SK-N-SH treated with all-trans-retinoic acid at 6 μM for 48 hours (cell line): ENCODE results near the gene ZNF692.

Experiments used
- ARNTL ChIP-seq: fragments of 450-650 bp; formaldehyde crosslinking; IDR thresholded peaks from 2 replicates; pipeline ENCODE4 v1.5.0; 2020; ENCODE audit warnings: low read depth, mild to moderate bottlenecking, moderate library complexity, borderline replicate concordance
- CREB5 ChIP-seq: fragments of 250-450 bp; sonication (Bioruptor Pico); IDR thresholded peaks from 2 replicates; pipeline ENCODE4 v1.5.1; 2020; ENCODE audit warnings: low read depth, mild to moderate bottlenecking, moderate library complexity
- CSRNP3 ChIP-seq: fragments of 250-450 bp; sonication (Bioruptor Pico); IDR thresholded peaks from 2 replicates; pipeline ENCODE4 v1.5.1; 2021; ENCODE audit warnings: mild to moderate bottlenecking, moderate library complexity
- ESRRG ChIP-seq: fragments of 250-450 bp; sonication (Bioruptor Pico); IDR thresholded peaks from 2 replicates; pipeline ENCODE4 v1.6.1; 2021; ENCODE audit warnings: mild to moderate bottlenecking
- GLIS3 ChIP-seq: fragments of 250-450 bp; sonication (Bioruptor Pico); IDR thresholded peaks from 2 replicates; pipeline ENCODE4 v1.5.0; 2020; ENCODE audit warnings: mild to moderate bottlenecking, moderate library complexity
- OSR1 ChIP-seq: fragments of 250-450 bp; sonication (Bioruptor Pico); IDR thresholded peaks from 2 replicates; pipeline ENCODE4 v1.8.0; 2022; ENCODE audit warnings: moderate library complexity, mild to moderate bottlenecking, inconsistent platforms
- PPARA ChIP-seq: fragments of 250-450 bp; sonication (Bioruptor Pico); IDR thresholded peaks from 2 replicates; pipeline ENCODE4 v1.5.0; 2020; ENCODE audit warnings: mild to moderate bottlenecking, borderline replicate concordance
- SNAI2 ChIP-seq: fragments of 250-450 bp; sonication (Bioruptor Pico); IDR thresholded peaks from 2 replicates; pipeline ENCODE4 v1.5.0; 2020; ENCODE audit warnings: mild to moderate bottlenecking, moderate library complexity
- TCF4 ChIP-seq: fragments of 250-450 bp; sonication (Bioruptor Pico); IDR thresholded peaks from 2 replicates; pipeline ENCODE4 v1.8.0; 2021; ENCODE audit warnings: mild to moderate bottlenecking, moderate library complexity, borderline replicate concordance
- ZC3H10 ChIP-seq: fragments of 250-450 bp; sonication (Bioruptor Pico); IDR thresholded peaks from 2 replicates; pipeline ENCODE4 v1.5.1; 2021; ENCODE audit warnings: mild to moderate bottlenecking, moderate library complexity
- ZFP3 ChIP-seq: fragments of 250-450 bp; sonication (Bioruptor Pico); IDR thresholded peaks from 2 replicates; pipeline ENCODE4 v1.5.0; 2020; ENCODE audit warnings: mild to moderate bottlenecking, moderate library complexity
- ZNF8 ChIP-seq: fragments of 450-650 bp; formaldehyde crosslinking; IDR thresholded peaks from 2 replicates; pipeline ENCODE4 v1.5.0; 2020; ENCODE audit warnings: mild to moderate bottlenecking, moderate library complexity
- TF ChIP-seq, protein P1 (sequence below): fragments of 250-450 bp; sonication (Bioruptor Pico); IDR thresholded peaks from 2 replicates; pipeline ENCODE4 v1.8.0; 2020; ENCODE audit warnings: mild to moderate bottlenecking, moderate library complexity, borderline replicate concordance

GRCh38 chr1:248860007-248860406 is 1.1 kb upstream of the ZNF692 start:
- TF ChIP-seq ARNTL (no peak), PPARA (CRISPR knock-in tag) (no peak), GLIS3 (CRISPR knock-in tag) (no peak), ZFP3 (CRISPR knock-in tag) (no peak), ZC3H10 (CRISPR knock-in tag) (no peak), OSR1 (CRISPR knock-in tag) (no peak), CREB5 (CRISPR knock-in tag) (no peak), CSRNP3 (no peak), ESRRG (CRISPR knock-in tag) (no peak), TCF4 (CRISPR knock-in tag) (no peak), SNAI2 (no peak), ZNF8 (CRISPR knock-in tag) (no peak)
- TF ChIP-seq, protein P1, sequence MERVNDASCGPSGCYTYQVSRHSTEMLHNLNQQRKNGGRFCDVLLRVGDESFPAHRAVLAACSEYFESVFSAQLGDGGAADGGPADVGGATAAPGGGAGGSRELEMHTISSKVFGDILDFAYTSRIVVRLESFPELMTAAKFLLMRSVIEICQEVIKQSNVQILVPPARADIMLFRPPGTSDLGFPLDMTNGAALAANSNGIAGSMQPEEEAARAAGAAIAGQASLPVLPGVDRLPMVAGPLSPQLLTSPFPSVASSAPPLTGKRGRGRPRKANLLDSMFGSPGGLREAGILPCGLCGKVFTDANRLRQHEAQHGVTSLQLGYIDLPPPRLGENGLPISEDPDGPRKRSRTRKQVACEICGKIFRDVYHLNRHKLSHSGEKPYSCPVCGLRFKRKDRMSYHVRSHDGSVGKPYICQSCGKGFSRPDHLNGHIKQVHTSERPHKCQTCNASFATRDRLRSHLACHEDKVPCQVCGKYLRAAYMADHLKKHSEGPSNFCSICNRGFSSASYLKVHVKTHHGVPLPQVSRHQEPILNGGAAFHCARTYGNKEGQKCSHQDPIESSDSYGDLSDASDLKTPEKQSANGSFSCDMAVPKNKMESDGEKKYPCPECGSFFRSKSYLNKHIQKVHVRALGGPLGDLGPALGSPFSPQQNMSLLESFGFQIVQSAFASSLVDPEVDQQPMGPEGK (CRISPR knock-in tag), result no peak
